BLaER1 treated with 17β-estradiol and CSF1 and Interleukin-3, amounts not matched to agents 10 nM and 100 nM (cell line): Measurements from ENCODE around the gene WWOX.

Experiments used
- H3K27ac ChIP-seq, 11 experiments: shearing (Covaris generic); formaldehyde crosslinking; 2 replicates each; pipeline ENCODE4 v1.8.1; 2022
- H3K27me3 ChIP-seq, 11 experiments: shearing (Covaris generic); formaldehyde crosslinking; 2 replicates each; pipeline ENCODE4 v1.8.1; 2022
- H3K36me3 ChIP-seq, 11 experiments: shearing (Covaris generic); formaldehyde crosslinking; 2 replicates each; pipeline ENCODE4 v1.8.1; 2022
- H3K4me1 ChIP-seq, 10 experiments: shearing (Covaris generic); formaldehyde crosslinking; 2 replicates each; pipeline ENCODE4 v1.8.1; 2022
- H3K4me2 ChIP-seq, 11 experiments: shearing (Covaris generic); formaldehyde crosslinking; 2 replicates each; pipeline ENCODE4 v1.8.1; 2022
- H3K4me3 ChIP-seq, 10 experiments: shearing (Covaris generic); formaldehyde crosslinking; 2 replicates each; pipeline ENCODE4 v1.8.1; 2022
- H3K9ac ChIP-seq, 11 experiments: shearing (Covaris generic); formaldehyde crosslinking; 2 replicates each; pipeline ENCODE4 v1.8.1; 2022
- H3K9me3 ChIP-seq, 11 experiments: shearing (Covaris generic); formaldehyde crosslinking; replicated peaks in 1 of 11; 2 replicates each; pipeline ENCODE4 v1.8.1; 2022
- H4K20me1 ChIP-seq, 11 experiments: shearing (Covaris generic); formaldehyde crosslinking; 2 replicates each; pipeline ENCODE4 v1.8.1; 2022
- Cebpa-rat ChIP-seq, 11 experiments: shearing (Covaris generic); IDR thresholded peaks; 2 replicates each; pipeline ENCODE4 v1.8.1; 2022

The WWOX gene

GRCh38 chr16:78896280-78896679 lies 796.8 kb downstream of the WWOX start:
- Histone ChIP-seq H3K4me2 (no peak overlapping the region), H3K27ac (no peak overlapping the region), H3K4me3 (no peak overlapping the region), H3K4me1 (peaks cover 0 to 26% (median 8%) of the 10 kb centered on the region in 10 experiments; a peak in 13 of 20 replicates), H3K9me3 (no peaks in the 10 kb centered on the region), H3K27me3 (no peaks in the 10 kb centered on the region), H3K36me3 (no peaks in the 10 kb centered on the region), H4K20me1 (no peaks in the 10 kb centered on the region), H3K9ac (no peak overlapping the region)
- no peak for TF ChIP-seq Cebpa-rat (IDR thresholded peaks at IDR 0.05)

- no peak overlapping the region for H3K4me2 ChIP-seq
- no peak overlapping the region for H3K9ac ChIP-seq
- H4K20me1 ChIP-seq: no peaks in the 10 kb centered on the region
- no peak for TF ChIP-seq Cebpa-rat (IDR thresholded peaks at IDR 0.05)
- H3K9me3 ChIP-seq: no peaks in the 10 kb centered on the region
- no peak overlapping the region for H3K27ac ChIP-seq
- no peaks in the 10 kb centered on the region for H3K36me3 ChIP-seq
- peaks cover 0 to 22% (median 8%) of the 10 kb centered on the region in 10 experiments; a peak in 13 of 20 replicates for H3K4me1 ChIP-seq
- no peaks in the 10 kb centered on the region for H3K27me3 ChIP-seq
- no peak overlapping the region for H3K4me3 ChIP-seq
These were observed 797.8 kb downstream of the WWOX start for GRCh38 chr16:78897299-78897698.

GRCh38 chr16:78900044-78900811 lies 800.8 kb downstream of the WWOX start:
- H4K20me1 ChIP-seq: no peaks in the 10 kb centered on the region
- no peak for TF ChIP-seq Cebpa-rat (IDR thresholded peaks at IDR 0.05)

GRCh38 chr16:78900966-78901365 lies 801.5 kb downstream of the WWOX start:
- Histone ChIP-seq H3K9ac (no peak overlapping the region), H3K9me3 (peaks cover 0 to 9% (median 0%) of the 10 kb centered on the region in 11 experiments; a peak in 4 of 22 replicates), H3K36me3 (no peaks in the 10 kb centered on the region), H3K4me3 (no peak overlapping the region), H3K4me1 (peaks cover 0 to 3% (median 0%) of the 10 kb centered on the region in 10 experiments; a peak in 1 of 20 replicates), H4K20me1 (no peaks in the 10 kb centered on the region), H3K27ac (no peak overlapping the region), H3K4me2 (no peak overlapping the region), H3K27me3 (no peaks in the 10 kb centered on the region)
- no peak for TF ChIP-seq Cebpa-rat (IDR thresholded peaks at IDR 0.05)

More at GRCh38 chr16:78900044-78900811, 800.8 kb downstream of the WWOX start:
- no peak overlapping the region for H3K27ac ChIP-seq
- H3K4me3 ChIP-seq: no peak overlapping the region
- no peak overlapping the region for H3K4me2 ChIP-seq
- peaks cover 0 to 3% (median 0%) of the 10 kb centered on the region in 10 experiments; a peak in 1 of 20 replicates for H3K4me1 ChIP-seq
- peaks cover 0 to 9% (median 0%) of the 10 kb centered on the region in 11 experiments; a peak in 4 of 22 replicates for H3K9me3 ChIP-seq
- H3K9ac ChIP-seq: no peak overlapping the region
- no peaks in the 10 kb centered on the region for H3K36me3 ChIP-seq
- H3K27me3 ChIP-seq: no peaks in the 10 kb centered on the region

GRCh38 chr16:78902321-78902720 lies 802.9 kb downstream of the WWOX start:
- TF ChIP-seq Cebpa-rat (IDR thresholded peaks at IDR 0.05): no peak

GRCh38 chr16:78903237-78903636 lies 803.8 kb downstream of the WWOX start:
- no peak for TF ChIP-seq Cebpa-rat (IDR thresholded peaks at IDR 0.05)
- peaks cover 0 to 9% (median 0%) of the 10 kb centered on the region in 11 experiments; a peak in 4 of 22 replicates for H3K9me3 ChIP-seq
- no peak overlapping the region for H3K4me3 ChIP-seq
- no peak overlapping the region for H3K27ac ChIP-seq
- no peaks in the 10 kb centered on the region for H3K27me3 ChIP-seq
- H3K9ac ChIP-seq: no peak overlapping the region
- H3K4me1 ChIP-seq: no peaks in the 10 kb centered on the region
- no peaks in the 10 kb centered on the region for H4K20me1 ChIP-seq
- no peaks in the 10 kb centered on the region for H3K36me3 ChIP-seq
- H3K4me2 ChIP-seq: no peak overlapping the region

More at GRCh38 chr16:78902321-78902720, 802.9 kb downstream of the WWOX start:
- no peak overlapping the region for H3K27ac ChIP-seq
- no peaks in the 10 kb centered on the region for H3K4me1 ChIP-seq
- no peak overlapping the region for H3K4me2 ChIP-seq
- no peak overlapping the region for H3K4me3 ChIP-seq
- no peaks in the 10 kb centered on the region for H4K20me1 ChIP-seq
- no peaks in the 10 kb centered on the region for H3K27me3 ChIP-seq
- H3K9ac ChIP-seq: no peak overlapping the region
- H3K9me3 ChIP-seq: peaks cover 0 to 9% (median 0%) of the 10 kb centered on the region in 11 experiments; a peak in 4 of 22 replicates
- H3K36me3 ChIP-seq: no peaks in the 10 kb centered on the region

GRCh38 chr16:78903843-78904242 lies 804.4 kb downstream of the WWOX start:
- Histone ChIP-seq H3K4me1 (no peaks in the 10 kb centered on the region), H3K27ac (no peak overlapping the region), H3K9me3 (peaks cover 0 to 9% (median 0%) of the 10 kb centered on the region in 11 experiments; a peak in 4 of 22 replicates), H3K4me2 (no peak overlapping the region), H3K36me3 (no peaks in the 10 kb centered on the region), H3K27me3 (no peaks in the 10 kb centered on the region), H3K4me3 (no peak overlapping the region), H4K20me1 (no peaks in the 10 kb centered on the region), H3K9ac (no peak overlapping the region)
- TF ChIP-seq Cebpa-rat (IDR thresholded peaks at IDR 0.05): no peak

- Histone ChIP-seq H3K4me3 (no peak overlapping the region), H3K4me2 (no peak overlapping the region), H3K9me3 (peaks cover 10 to 22% (median 13%) of the 10 kb centered on the region in 11 experiments; a peak in 20 of 22 replicates), H4K20me1 (no peaks in the 10 kb centered on the region), H3K9ac (no peak overlapping the region), H3K27ac (no peak overlapping the region), H3K4me1 (no peaks in the 10 kb centered on the region), H3K27me3 (no peaks in the 10 kb centered on the region), H3K36me3 (no peaks in the 10 kb centered on the region)
- no peak for TF ChIP-seq Cebpa-rat (IDR thresholded peaks at IDR 0.05)
These were observed 806.7 kb downstream of the WWOX start for GRCh38 chr16:78906135-78906534.

GRCh38 chr16:78909226-78909625 lies 809.8 kb downstream of the WWOX start:
- H3K4me3 ChIP-seq: no peak overlapping the region
- H3K9me3 ChIP-seq: peaks cover 10 to 18% (median 13%) of the 10 kb centered on the region in 11 experiments; a peak in 20 of 22 replicates
- no peaks in the 10 kb centered on the region for H3K4me1 ChIP-seq
- no peaks in the 10 kb centered on the region for H3K36me3 ChIP-seq
- no peaks in the 10 kb centered on the region for H4K20me1 ChIP-seq
- no peaks in the 10 kb centered on the region for H3K27me3 ChIP-seq
- H3K4me2 ChIP-seq: no peak overlapping the region
- no peak overlapping the region for H3K9ac ChIP-seq
- no peak for TF ChIP-seq Cebpa-rat (IDR thresholded peaks at IDR 0.05)
- H3K27ac ChIP-seq: no peak overlapping the region
